Right lobe of liver (tissue), 6 donors: ENCODE results near the gene HES2. TPM values are rescaled to one million over a fixed set of nuclear protein-coding genes. Genes with fewer than 3 reads are reported as not detected.
"Not testable (repeated sequence)": the region's sequence is repeated elsewhere in the genome, so short reads cannot be mapped to it uniquely, and the experiment has no call there.

Experiments used
- ATAC-seq, 4 donors: fragments of 200-7000 bp; cut with Tn5 transposase; one replicate each; pipeline ENCODE4 v1.9.1; 2020; ENCODE audit warnings: mild to moderate bottlenecking in 4 of 4, moderate library complexity in 4 of 4
- DNase-seq, 3 donors: peaks; one replicate each; pipeline ENCODE4 v3.0.0-alpha.2; 2020
- H3K27ac ChIP-seq, 3 donors: fragments of 200-600 bp; one replicate each; pipeline ENCODE4 v1.8.0; 2022
- H3K27me3 ChIP-seq, 2 donors: fragments of 200-600 bp; one replicate each; pipeline ENCODE4 v1.8.0; 2022
- H3K36me3 ChIP-seq, 4 donors: fragments of 200-600 bp; sonication (generic) in 1 of 4; one replicate each; pipeline versions ENCODE4 v1.5.1 to v1.8.0; 2017 to 2022; ENCODE audit warnings: control low read depth in 1 of 4
- H3K4me1 ChIP-seq, 4 donors: fragments of 200-600 bp; sonication (generic) in 1 of 4; one replicate each; pipeline versions ENCODE4 v1.5.1 to v1.8.0; 2017 to 2022; ENCODE audit warnings: control low read depth in 1 of 4
- H3K4me3 ChIP-seq, 3 donors: fragments of 200-600 bp; one replicate each; pipeline ENCODE4 v1.8.0; 2022
- H3K9me3 ChIP-seq, 4 donors: fragments of 200-600 bp; sonication (generic) in 1 of 4; one replicate each; pipeline versions ENCODE4 v1.5.1 to v1.8.0; 2017 to 2022; ENCODE audit warnings: control low read depth in 1 of 4
- CTCF ChIP-seq, 4 donors: fragments of 200-600 bp in 3 of 4; fragments of 450-650 bp in 1 of 4; IDR thresholded peaks; one replicate each; pipeline versions ENCODE4 v1.5.1 to v1.8.0; 2016 to 2022; ENCODE audit warnings: antibody characterized with exemption in 4 of 4, mild to moderate bottlenecking in 2 of 4
- POLR2A ChIP-seq: fragments of 450-650 bp; IDR thresholded peaks from one replicate; pipeline ENCODE4 v1.6.1; 2017; ENCODE audit warnings: antibody characterized with exemption, mild to moderate bottlenecking
- WGBS: methylation state at CpG from one replicate; pipeline ENCODE4 v1.1.6; 2018; ENCODE audit warnings: low coverage, low lambda C conversion rate; ENCODE audit not compliant: insufficient coverage; ENCODE audit errors: missing lambda C conversion rate; 5-methylcytosine and 5-hydroxymethylcytosine counted together
- intact Hi-C, 2 donors: fragments of 100-400 bp; cut with DNase I; formaldehyde crosslinking; loops; one replicate each; pipeline versions ENCODE4 v1.11.2 to v1.14.1; 2022
- total RNA-seq, 6 experiments: library from RNA; depleted of rRNA in 2 of 6; stranded (reverse); fragments of >200 nt in 2 of 6; fragmentation: NEBNext Ultra II Directional in 3 of 6; extraction: Animal tissue kit (Norgen Biotek cat#: 25700) in 3 of 6; gene quantifications; one replicate each; pipeline versions ENCODE4 v1.1.0 to v1.2.4, GENCODE V29; 2016 to 2023
- donor health status: DM: no; HTN: yes; CAD: no.
- donor health status: DM: no; HTN: no; CAD: no.
- donor health status: DM: no; HTN: no; CAD: no.
- donor health status: DM: no; HTN: yes; CAD: no.
- donor health status: DM: no; HTN: yes; CAD: no.

The HES2 gene
- total RNA-seq, 6 experiments from 2014 or later = 0.27 to 1.2 (median 0.68) TPM; not detected in 3

GRCh38 chr1:6384962-6385361 is 34.8 kb downstream of the HES2 start:
- H3K4me3 ChIP-seq = no peak overlapping the region
- DNase-seq (no peak), ATAC-seq (no peak)
- WGBS = 75% methylated on average over 1 of the region's 5 CpGs
- intact Hi-C loops = no loop called here
- H3K4me1 ChIP-seq = no peaks in the 10 kb centered on the region
- no peaks in the 10 kb centered on the region for H3K36me3 ChIP-seq
- H3K27me3 ChIP-seq = no peaks in the 10 kb centered on the region
- H3K9me3 ChIP-seq = no peaks in the 10 kb centered on the region
- no peak for TF ChIP-seq POLR2A
- TF ChIP-seq CTCF (IDR thresholded peaks at IDR 0.05) = no peak
- H3K27ac ChIP-seq = no peak overlapping the region

GRCh38 chr1:6384135-6384534 is 35.6 kb downstream of the HES2 start:
- Histone ChIP-seq H3K36me3 (no peaks in the 10 kb centered on the region), H3K4me1 (no peaks in the 10 kb centered on the region), H3K27me3 (no peaks in the 10 kb centered on the region), H3K4me3 (no peak overlapping the region), H3K27ac (no peak overlapping the region), H3K9me3 (no peaks in the 10 kb centered on the region)
- no peak for ATAC-seq
- no peak for TF ChIP-seq CTCF (IDR thresholded peaks at IDR 0.05)
- TF ChIP-seq POLR2A = no peak
- 92% methylated on average over 1 of the region's 1 CpG for WGBS
- DNase-seq = no peak
- intact Hi-C loops = no loop called here

DNA sequence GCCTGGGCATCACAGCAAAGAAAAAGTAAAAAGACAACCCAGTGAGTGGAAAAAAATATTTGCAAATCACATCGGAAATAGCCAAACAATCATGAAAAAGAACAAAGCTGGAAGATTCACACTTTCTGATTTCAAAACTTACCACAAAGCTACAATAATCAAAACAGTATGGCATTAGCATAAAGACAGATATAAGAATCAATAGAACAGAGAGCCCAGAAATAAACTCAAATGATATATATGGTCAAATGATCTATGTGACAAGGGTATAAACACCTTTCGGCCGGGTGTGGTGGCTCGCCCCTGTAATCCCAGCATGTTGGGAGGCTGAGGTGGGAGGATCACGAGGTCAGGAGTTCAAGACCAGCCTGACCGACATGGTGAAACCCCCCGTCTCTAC is 39.7 kb downstream of the HES2 start:
- Histone ChIP-seq H3K4me3 (no peak overlapping the region), H3K27ac (no peak overlapping the region), H3K27me3 (no peaks in the 10 kb centered on the region), H3K36me3 (no peaks in the 10 kb centered on the region), H3K4me1 (no peaks in the 10 kb centered on the region), H3K9me3 (no peaks in the 10 kb centered on the region)
- 93% methylated on average over 7 of the region's 7 CpGs for WGBS
- DNase-seq (no peak), ATAC-seq (no peak)
- intact Hi-C loops = no loop called here
- TF ChIP-seq CTCF (IDR thresholded peaks at IDR 0.05) (no peak), POLR2A (no peak)

DNA sequence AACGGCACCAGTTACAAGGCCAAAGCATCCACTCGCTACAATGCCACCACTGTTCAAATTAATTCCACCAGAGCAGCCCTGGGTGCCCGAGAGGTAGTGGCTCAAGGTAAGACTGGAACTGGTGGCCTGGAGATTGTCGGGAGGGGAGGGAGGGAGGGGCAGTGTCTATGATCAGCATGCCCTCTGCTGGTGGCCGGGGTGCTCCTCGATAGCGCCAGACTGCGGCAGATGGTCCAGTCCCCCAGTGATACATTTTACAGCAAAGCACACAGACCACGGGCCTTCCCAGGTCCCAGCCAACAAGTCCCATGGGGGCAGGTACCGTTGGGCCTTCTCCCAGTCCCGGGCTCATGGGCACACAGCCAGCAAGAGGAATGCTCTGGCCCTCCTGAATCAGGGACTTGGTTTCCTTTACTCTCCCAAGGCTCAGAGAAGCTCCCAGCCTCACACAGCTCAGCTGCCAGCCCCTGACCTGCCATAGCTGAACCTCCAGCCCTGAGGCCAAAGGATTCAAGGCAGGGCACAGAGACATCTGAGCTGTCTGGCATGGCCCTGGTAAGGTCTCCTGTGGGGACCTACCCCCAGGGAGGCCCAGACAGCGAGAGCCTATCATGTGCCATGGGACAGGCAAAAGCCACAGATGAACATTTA is 41.5 kb downstream of the HES2 start:
- Histone ChIP-seq H3K9me3 (no peaks in the 10 kb centered on the region), H3K4me3 (no peak overlapping the region), H3K36me3 (no peaks in the 10 kb centered on the region), H3K27ac (no peak overlapping the region), H3K27me3 (no peaks in the 10 kb centered on the region), H3K4me1 (no peaks in the 10 kb centered on the region)
- intact Hi-C loops = no loop called here
- no peak for TF ChIP-seq POLR2A
- DNase-seq (no peak), ATAC-seq (no peak)
- 87% methylated on average over 3 of the region's 12 CpGs for WGBS

GRCh38 chr1:6373961-6374720 is 45.6 kb downstream of the HES2 start:
- Histone ChIP-seq H3K4me1 (no peaks in the 10 kb centered on the region), H3K4me3 (no peak overlapping the region), H3K27me3 (no peaks in the 10 kb centered on the region), H3K27ac (no peak overlapping the region), H3K9me3 (no peaks in the 10 kb centered on the region), H3K36me3 (no peaks in the 10 kb centered on the region)
- ATAC-seq (peak in 1 of 4 donors; percentile 40), DNase-seq (no peak)
- no peak for TF ChIP-seq CTCF (IDR thresholded peaks at IDR 0.05)
- no peak for TF ChIP-seq POLR2A
- 53% methylated on average over 3 of the region's 8 CpGs for WGBS
- intact Hi-C loops = no loop called here

DNA sequence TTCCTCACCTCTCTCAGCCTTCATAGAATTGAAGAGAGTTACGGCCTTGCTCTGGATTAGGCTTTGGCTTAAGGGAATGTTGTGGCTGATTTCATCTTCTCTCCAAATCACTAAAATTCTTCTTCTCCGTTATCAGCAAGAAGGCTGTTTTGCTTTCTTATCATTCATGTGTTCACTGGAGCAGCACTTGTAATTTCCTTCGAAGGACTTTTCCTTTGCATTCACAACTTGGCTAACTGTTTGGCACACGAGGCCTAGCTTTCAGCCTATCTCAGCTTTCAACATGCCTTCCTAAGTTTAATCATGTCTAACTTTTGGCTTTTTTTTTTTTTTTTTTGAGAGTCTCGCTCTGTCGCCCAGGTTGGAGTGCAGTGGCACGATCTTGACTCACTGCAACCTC is 47.5 kb downstream of the HES2 start:
- H3K27ac ChIP-seq, H3K27me3 ChIP-seq, H3K4me3 ChIP-seq, intact Hi-C loops, DNase-seq, H3K4me1 ChIP-seq, H3K9me3 ChIP-seq, ATAC-seq, H3K36me3 ChIP-seq: not testable (repeated sequence)
- WGBS = 85% methylated on average over 5 of the region's 7 CpGs
